Panc1 (cell line): ENCODE measurements around the gene PAOX.

Experiments used
- CTCF ChIP-seq: fragments of 450-650 bp; IDR thresholded peaks from 2 replicates; pipeline ENCODE4 v1.5.1; 2017; ENCODE audit warnings: mild to moderate bottlenecking
- POLR2AphosphoS5 ChIP-seq: IDR thresholded peaks from 2 replicates; pipeline ENCODE4 v1.6.1; 2012; ENCODE audit warnings: mild to moderate bottlenecking, low read depth, low read length, moderate library complexity
- REST ChIP-seq, 2 experiments: IDR thresholded peaks; 2 replicates each; pipeline ENCODE4 v1.6.1; 2011 to 2012; ENCODE audit warnings: low read depth in 2 of 2, control low read depth in 1 of 2, low read length in 1 of 2, mild to moderate bottlenecking in 1 of 2, moderate library complexity in 1 of 2; ENCODE audit not compliant: insufficient read depth in 1 of 2
- SIN3A ChIP-seq: IDR thresholded peaks from 2 replicates; pipeline ENCODE4 v1.6.1; 2012; ENCODE audit warnings: low read depth, mild to moderate bottlenecking, low read length, moderate library complexity, borderline replicate concordance; ENCODE audit not compliant: insufficient read depth
- TCF7L2 ChIP-seq: IDR thresholded peaks from 2 replicates; pipeline ENCODE4 v1.6.1; 2011; ENCODE audit warnings: mild to moderate bottlenecking, low read depth, low read length, inconsistent platforms

DNA sequence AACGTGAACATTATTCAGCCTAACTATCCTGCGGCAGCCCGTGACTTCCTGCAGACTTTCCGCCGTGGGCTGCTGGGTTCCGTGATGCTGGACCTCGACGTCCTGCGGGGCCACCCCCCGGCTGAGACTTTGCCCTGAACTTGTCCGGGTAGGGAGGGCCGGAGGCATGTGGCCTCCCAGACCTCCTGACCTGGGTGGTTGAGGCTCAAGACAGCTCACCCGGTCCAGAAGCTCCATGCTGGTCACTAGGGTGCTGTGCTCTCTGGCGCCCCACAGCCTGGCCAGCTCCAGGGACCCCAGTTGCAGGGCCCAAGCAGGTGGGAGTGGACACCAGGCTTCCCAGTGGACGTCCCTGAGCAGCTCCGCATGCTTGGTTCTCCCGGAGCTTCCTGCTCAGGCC lies 41.0 kb downstream of the PAOX start:
- no peak for TF ChIP-seq CTCF
- no peak for TF ChIP-seq REST (IDR thresholded peaks at IDR 0.05; ENCODE audit: insufficient read depth in 1 of 2, low read depth in 2 of 2, low read length in 1 of 2)
- TF ChIP-seq POLR2AphosphoS5, result no peak
- TF ChIP-seq TCF7L2, result no peak
- TF ChIP-seq SIN3A, result no peak
